GM20000 (cell line): Measurements from ENCODE around the gene HOMEZ.
A peak's percentile ranks its signal among the peaks of the same experiment; 100 is the strongest.
"Not testable (repeated sequence)": the region's sequence is repeated elsewhere in the genome, so short reads cannot be mapped to it uniquely, and the experiment has no call there.

Experiments
- DNase-seq: peaks from one replicate; pipeline ENCODE4 v3.0.0; 2012; ENCODE audit warnings: low spot score
- CTCF ChIP-seq: IDR thresholded peaks from 2 replicates; pipeline ENCODE4 v1.5.1; 2012; ENCODE audit warnings: mild to moderate bottlenecking, control low read depth; ENCODE audit errors: extremely low read depth, missing control alignments

The HOMEZ gene

GRCh38 chr14:23286020-23286901 is at the start of gene HOMEZ:
Gene HOMEZ, minus strand, starts transcription at chr14:23286132. Its CDS starts 180 bp downstream, at chr14:23285952.
- DNase-seq: peak; percentile 97

GRCh38 chr14:23335623-23336022 is 49.7 kb upstream of the HOMEZ start:
- no peak for TF ChIP-seq CTCF
- DNase-seq: no peak

More at GRCh38 chr14:23286020-23286901, at the start of gene HOMEZ:
- no peak for TF ChIP-seq CTCF

- DNase-seq: peak; percentile 83
- peak; percentile 75 for TF ChIP-seq CTCF
These were observed 42.2 kb upstream of the HOMEZ start for GRCh38 chr14:23327947-23328744.

GRCh38 chr14:23326491-23327332 is 40.8 kb upstream of the HOMEZ start:
- TF ChIP-seq CTCF: no peak
- DNase-seq: no peak

GRCh38 chr14:23325746-23326145 is 39.8 kb upstream of the HOMEZ start:
- DNase-seq: not testable (repeated sequence)

GRCh38 chr14:23324993-23325392 is 39.1 kb upstream of the HOMEZ start:
- DNase-seq: no peak
- no peak for TF ChIP-seq CTCF

- DNase-seq: no peak
- TF ChIP-seq CTCF: no peak
These were observed 38.5 kb upstream of the HOMEZ start for GRCh38 chr14:23324455-23324846.
